DND-41 (cell line): ENCODE results near the gene HYDIN.

ENCODE experiments used
- ATAC-seq: fragments of 200-7000 bp; cut with Tn5 transposase; 3 replicates; pipeline ENCODE4 v1.9.1; 2021; ENCODE audit warnings: low read depth; ENCODE audit not compliant: insufficient read depth
- DNase-seq: peaks from one replicate; pipeline ENCODE4 v3.0.0-alpha.2; 2020
- H2AFZ ChIP-seq: 2 replicates; pipeline ENCODE4 v1.6.0; 2012; ENCODE audit warnings: low read depth, low read length
- H3K27ac ChIP-seq: 2 replicates; pipeline ENCODE4 v1.5.1; 2012; ENCODE audit warnings: low read length, inconsistent platforms
- H3K27me3 ChIP-seq: fragments of 200-600 bp; sonication (generic); 2 replicates; pipeline ENCODE4 v1.6.0; 2012; ENCODE audit warnings: low read length, mild to moderate bottlenecking, inconsistent platforms; ENCODE audit not compliant: insufficient read depth, poor library complexity
- H3K36me3 ChIP-seq: 2 replicates; pipeline ENCODE4 v1.5.1; 2012; ENCODE audit warnings: low read length, inconsistent platforms; ENCODE audit not compliant: insufficient read depth
- H3K4me1 ChIP-seq: 2 replicates; pipeline ENCODE4 v1.5.1; 2012; ENCODE audit warnings: mild to moderate bottlenecking, low read length; ENCODE audit not compliant: insufficient read depth
- H3K4me2 ChIP-seq: 2 replicates; pipeline ENCODE4 v1.6.0; 2012; ENCODE audit warnings: mild to moderate bottlenecking, moderate library complexity, low read length, inconsistent platforms; ENCODE audit not compliant: insufficient read depth
- H3K4me3 ChIP-seq, 2 experiments: fragments of 200-600 bp in 1 of 2; shearing (Covaris generic) in 1 of 2; 2 replicates each; pipeline ENCODE4 v1.5.1; 2012 to 2016; ENCODE audit warnings: inconsistent platforms in 2 of 2, low read length in 2 of 2, mild to moderate bottlenecking in 2 of 2, low read depth in 1 of 2, moderate library complexity in 1 of 2
- H3K79me2 ChIP-seq: 2 replicates; pipeline ENCODE4 v1.6.0; 2012; ENCODE audit warnings: low read length, inconsistent platforms; ENCODE audit not compliant: insufficient read depth
- H3K9ac ChIP-seq: 2 replicates; pipeline ENCODE4 v1.6.0; 2012; ENCODE audit warnings: low read depth, mild to moderate bottlenecking, inconsistent platforms, low read length, moderate library complexity
- H3K9me3 ChIP-seq: 2 replicates; pipeline ENCODE4 v1.5.1; 2012; ENCODE audit warnings: low read length, moderate library complexity, mild to moderate bottlenecking, inconsistent platforms; ENCODE audit not compliant: insufficient read depth, severe bottlenecking
- H4K20me1 ChIP-seq: 2 replicates; pipeline ENCODE4 v1.6.0; 2012; ENCODE audit warnings: low read length; ENCODE audit not compliant: insufficient read depth
- EZH2 ChIP-seq: IDR thresholded peaks from 3 replicates; pipeline ENCODE4 v1.6.1; 2012; ENCODE audit warnings: borderline replicate concordance, low read depth, mild to moderate bottlenecking, moderate library complexity, low read length, inconsistent platforms; ENCODE audit not compliant: severe bottlenecking
- TF ChIP-seq, protein P1 (sequence below): IDR thresholded peaks from 2 replicates; pipeline ENCODE4 v1.5.1; 2012; ENCODE audit warnings: borderline replicate concordance, low read length, moderate library complexity, mild to moderate bottlenecking; ENCODE audit not compliant: poor library complexity, severe bottlenecking; ENCODE audit errors: extremely low read depth

The HYDIN gene

DNA sequence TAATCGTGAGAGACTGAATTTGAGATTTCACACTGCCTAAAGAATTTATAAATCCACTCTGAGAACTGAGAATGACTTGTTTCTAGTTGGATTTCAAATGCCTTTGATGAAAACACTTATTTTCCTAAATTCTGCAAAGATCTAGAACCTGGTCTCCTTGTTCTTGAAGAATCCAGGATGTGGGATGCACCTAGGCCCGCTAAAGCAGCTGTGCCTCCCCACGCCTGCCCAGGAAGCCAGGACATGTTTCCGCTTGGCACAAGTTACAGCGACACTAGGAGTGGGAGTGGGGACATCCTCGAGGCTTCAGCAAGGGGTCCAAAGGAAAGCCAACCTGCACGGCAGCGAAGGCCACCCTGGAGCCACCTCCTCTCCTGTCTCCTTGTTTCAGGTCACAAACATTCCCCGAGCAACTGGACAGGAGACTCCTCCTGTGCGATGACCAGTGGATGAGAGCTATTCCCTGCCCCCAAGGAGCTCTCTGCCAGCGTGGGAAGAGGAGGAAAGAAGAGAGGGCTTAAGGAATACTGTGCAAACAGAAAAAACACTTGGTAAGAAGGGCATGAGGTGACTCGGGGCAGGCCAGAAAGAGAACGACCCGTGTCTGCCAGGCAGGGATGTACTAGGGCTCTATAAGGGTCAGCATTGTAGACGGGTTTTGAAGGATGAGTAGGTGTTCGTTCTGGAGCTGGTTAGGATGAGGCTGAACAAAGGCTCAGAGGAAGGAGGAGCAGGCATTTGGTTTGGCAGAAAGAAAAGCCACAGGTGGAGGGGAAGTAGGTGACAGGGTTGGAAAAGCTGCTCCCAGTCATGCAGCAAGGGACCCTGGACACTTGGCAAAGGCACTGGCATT, 440.7 kb downstream of the HYDIN start:
- H3K36me3 ChIP-seq, result peaks cover 22% of the 10 kb centered on the region
- TF ChIP-seq, protein P1, sequence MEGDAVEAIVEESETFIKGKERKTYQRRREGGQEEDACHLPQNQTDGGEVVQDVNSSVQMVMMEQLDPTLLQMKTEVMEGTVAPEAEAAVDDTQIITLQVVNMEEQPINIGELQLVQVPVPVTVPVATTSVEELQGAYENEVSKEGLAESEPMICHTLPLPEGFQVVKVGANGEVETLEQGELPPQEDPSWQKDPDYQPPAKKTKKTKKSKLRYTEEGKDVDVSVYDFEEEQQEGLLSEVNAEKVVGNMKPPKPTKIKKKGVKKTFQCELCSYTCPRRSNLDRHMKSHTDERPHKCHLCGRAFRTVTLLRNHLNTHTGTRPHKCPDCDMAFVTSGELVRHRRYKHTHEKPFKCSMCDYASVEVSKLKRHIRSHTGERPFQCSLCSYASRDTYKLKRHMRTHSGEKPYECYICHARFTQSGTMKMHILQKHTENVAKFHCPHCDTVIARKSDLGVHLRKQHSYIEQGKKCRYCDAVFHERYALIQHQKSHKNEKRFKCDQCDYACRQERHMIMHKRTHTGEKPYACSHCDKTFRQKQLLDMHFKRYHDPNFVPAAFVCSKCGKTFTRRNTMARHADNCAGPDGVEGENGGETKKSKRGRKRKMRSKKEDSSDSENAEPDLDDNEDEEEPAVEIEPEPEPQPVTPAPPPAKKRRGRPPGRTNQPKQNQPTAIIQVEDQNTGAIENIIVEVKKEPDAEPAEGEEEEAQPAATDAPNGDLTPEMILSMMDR, result no peak
- no peak for TF ChIP-seq EZH2
- no peak overlapping the region for H3K4me2 ChIP-seq
- no peak overlapping the region for H2AFZ ChIP-seq
- DNase-seq (no peak), ATAC-seq (no peak)
- H3K9me3 ChIP-seq, result no peaks in the 10 kb centered on the region
- H4K20me1 ChIP-seq, result peaks cover 83% of the 10 kb centered on the region
- no peak overlapping the region for H3K27ac ChIP-seq
- peaks cover 57% of the 10 kb centered on the region for H3K79me2 ChIP-seq
- no peak overlapping the region for H3K4me3 ChIP-seq
- no peaks in the 10 kb centered on the region for H3K27me3 ChIP-seq
- H3K9ac ChIP-seq, result no peak overlapping the region
- H3K4me1 ChIP-seq, result no peaks in the 10 kb centered on the region

DNA sequence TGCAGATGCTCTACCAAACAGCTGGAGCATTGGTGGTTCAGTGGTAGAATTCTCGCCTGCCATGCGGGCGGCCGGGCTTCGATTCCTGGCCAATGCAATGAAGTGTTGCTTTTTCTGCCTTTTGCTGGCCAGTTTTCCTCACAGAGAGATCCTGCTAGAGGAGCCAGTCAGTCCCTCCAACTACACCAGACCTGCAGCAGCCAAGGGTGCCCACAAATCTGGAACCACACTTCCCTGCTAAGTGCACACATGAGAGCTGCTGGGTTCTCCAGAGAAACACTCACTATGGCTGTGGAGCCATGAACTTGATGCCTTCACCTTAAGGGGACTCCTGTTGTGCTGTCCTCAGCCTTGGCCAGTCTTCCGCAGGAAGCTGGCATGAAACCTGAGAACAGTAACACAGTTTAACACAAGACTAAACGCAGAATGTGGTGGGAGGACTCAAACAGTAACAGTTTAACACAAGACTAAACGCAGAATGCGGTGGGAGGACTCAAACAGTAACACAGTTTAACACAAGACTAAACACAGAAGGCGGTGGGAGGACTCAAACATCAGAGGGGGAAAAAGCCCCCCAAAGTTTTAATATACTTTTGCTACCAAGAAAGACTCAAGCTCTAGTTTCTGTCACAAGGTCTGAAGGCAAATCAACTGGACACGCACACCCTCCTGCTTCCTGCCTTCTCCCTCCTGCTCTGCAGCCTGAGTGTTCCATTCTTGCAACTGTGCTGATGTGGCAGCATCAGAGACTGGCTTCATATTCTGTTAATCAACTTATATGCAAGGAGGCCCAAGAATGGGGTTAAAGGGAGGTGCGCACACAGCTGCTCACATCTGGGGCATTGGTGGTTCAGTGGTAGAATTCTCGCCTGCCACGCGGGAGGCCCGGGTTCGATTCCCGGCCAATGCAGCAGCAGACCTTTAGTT, 441.6 kb downstream of the HYDIN start:
- peaks cover 48% of the 10 kb centered on the region for H3K79me2 ChIP-seq
- ATAC-seq (no peak), DNase-seq (no peak)
- peaks cover 31% of the 10 kb centered on the region for H3K36me3 ChIP-seq
- H3K4me3 ChIP-seq, result no peak overlapping the region
- no peaks in the 10 kb centered on the region for H3K4me1 ChIP-seq
- no peak for TF ChIP-seq EZH2
- H3K27me3 ChIP-seq, result no peaks in the 10 kb centered on the region
- no peak overlapping the region for H2AFZ ChIP-seq
- no peak overlapping the region for H3K9ac ChIP-seq
- no peak overlapping the region for H3K4me2 ChIP-seq
- H3K9me3 ChIP-seq, result no peaks in the 10 kb centered on the region
- H4K20me1 ChIP-seq, result peaks cover 76% of the 10 kb centered on the region
- no peak overlapping the region for H3K27ac ChIP-seq

DNA sequence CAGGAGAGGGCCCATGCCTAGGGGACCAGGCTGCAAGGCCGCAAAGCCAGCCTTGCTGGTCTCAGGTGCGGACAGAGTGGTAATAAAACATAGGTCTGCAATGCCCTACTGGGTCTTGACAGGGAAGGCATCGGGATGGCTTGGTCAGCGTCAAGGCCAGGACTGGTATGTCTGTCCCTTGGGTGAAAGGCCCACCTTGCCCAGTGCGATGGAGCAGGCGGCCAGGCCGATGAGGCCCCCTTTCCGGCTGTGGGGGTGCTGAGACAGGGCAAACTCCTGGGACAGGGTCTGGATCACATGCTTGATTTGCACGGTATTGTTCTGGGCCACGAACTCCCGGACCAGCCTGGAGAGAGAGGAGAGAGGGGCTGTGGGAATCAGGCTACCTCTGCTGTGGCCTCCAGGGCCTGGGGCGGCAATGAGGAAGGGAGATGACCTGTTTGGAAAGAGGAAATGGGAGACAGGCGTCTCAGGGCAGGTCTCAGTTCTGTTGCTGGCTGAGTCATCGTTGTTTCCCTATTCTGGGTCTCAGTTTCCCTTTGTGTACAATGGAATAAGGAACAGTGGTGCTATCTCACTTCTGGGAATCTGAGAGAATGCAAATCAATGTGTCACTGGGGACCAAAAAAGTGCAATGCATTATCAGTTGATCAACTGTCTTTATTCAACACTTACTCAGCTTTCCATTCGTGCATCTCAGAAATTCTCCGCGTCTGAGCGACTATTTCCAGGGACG, 444.3 kb downstream of the HYDIN start:
- Histone ChIP-seq H3K36me3 (peaks cover 58% of the 10 kb centered on the region), H3K4me3 (no peak overlapping the region), H3K9ac (no peak overlapping the region), H3K79me2 (peaks cover 24% of the 10 kb centered on the region; the same call in 1 of the 2 replicates), H4K20me1 (peaks cover 52% of the 10 kb centered on the region), H3K27me3 (no peaks in the 10 kb centered on the region), H2AFZ (no peak overlapping the region), H3K4me2 (no peak overlapping the region), H3K27ac (no peak overlapping the region), H3K9me3 (peaks cover 6% of the 10 kb centered on the region), H3K4me1 (no peaks in the 10 kb centered on the region)
- ATAC-seq (no peak), DNase-seq (no peak)
- TF ChIP-seq, protein P1, result no peak
